DMS53 treated with DMSO at 0.1 percent for 48 hours (cell line): ENCODE measurements around the gene SCAP.

Experiments
- DNase-seq: peaks from one replicate; lab custom pipeline; 2025; ENCODE audit not compliant: unreplicated experiment; lab: John Stamatoyannopoulos, UW

Gene SCAP

GRCh38 chr3:47366833-47367232, 108.9 kb downstream of the SCAP start:
- no peak for DNase-seq

GRCh38 chr3:47365213-47366153, 110.3 kb downstream of the SCAP start:
- DNase-seq = no peak
